Trophoblast cell (in vitro differentiated cells and primary cell): ENCODE data around the gene CRADD.
"Not testable (repeated sequence)": the region's sequence is repeated elsewhere in the genome, so short reads cannot be mapped to it uniquely, and the experiment has no call there.

Source experiments
- DNase-seq, 2 donors: peaks; one replicate each; pipeline ENCODE4 v3.0.0-alpha.2; 2016
- H2AFZ ChIP-seq: 2 replicates; pipeline ENCODE4 v1.6.1; 2013; ENCODE audit warnings: low read length, moderate library complexity, mild to moderate bottlenecking; ENCODE audit not compliant: insufficient read depth, poor library complexity
- H2AK5ac ChIP-seq: 2 replicates; pipeline ENCODE4 v1.6.1; 2013; ENCODE audit warnings: mild to moderate bottlenecking, low read length
- H2BK120ac ChIP-seq: 2 replicates; pipeline ENCODE4 v1.6.1; 2013; ENCODE audit warnings: low read length, mild to moderate bottlenecking, moderate library complexity; ENCODE audit not compliant: insufficient read depth, poor library complexity
- H2BK12ac ChIP-seq: 2 replicates; pipeline ENCODE4 v1.6.1; 2013; ENCODE audit warnings: mild to moderate bottlenecking, low read length, moderate library complexity
- H2BK5ac ChIP-seq: 2 replicates; pipeline ENCODE4 v1.6.1; 2013; ENCODE audit warnings: low read length, low read depth, moderate library complexity, mild to moderate bottlenecking; ENCODE audit not compliant: poor library complexity
- H3K14ac ChIP-seq: 2 replicates; pipeline ENCODE4 v1.6.1; 2013; ENCODE audit warnings: mild to moderate bottlenecking, low read length
- H3K18ac ChIP-seq: 2 replicates; pipeline ENCODE4 v1.6.1; 2013; ENCODE audit warnings: mild to moderate bottlenecking, low read length
- H3K23ac ChIP-seq: 2 replicates; pipeline ENCODE4 v1.6.1; 2013; ENCODE audit warnings: low read length
- H3K27ac ChIP-seq: 2 replicates; pipeline ENCODE4 v1.5.1; 2013; ENCODE audit warnings: low read depth, mild to moderate bottlenecking, inconsistent platforms, low read length, moderate library complexity
- H3K27me3 ChIP-seq: 2 replicates; pipeline ENCODE4 v1.6.1; 2013; ENCODE audit warnings: inconsistent platforms, mild to moderate bottlenecking, low read length, moderate library complexity; ENCODE audit not compliant: insufficient read depth
- H3K36me3 ChIP-seq, 2 experiments: 1 replicate in 1 of 2; 2 replicates in 1 of 2; pipeline ENCODE4 v1.6.1; 2013; ENCODE audit warnings: low read length in 2 of 2, mild to moderate bottlenecking in 2 of 2, moderate library complexity in 1 of 2; ENCODE audit not compliant: insufficient read depth in 2 of 2, control insufficient read depth in 1 of 2
- H3K4ac ChIP-seq: 2 replicates; pipeline ENCODE4 v1.6.1; 2013; ENCODE audit warnings: low read depth, mild to moderate bottlenecking, low read length, moderate library complexity
- H3K4me1 ChIP-seq, 2 experiments: 1 replicate in 1 of 2; 2 replicates in 1 of 2; pipeline ENCODE4 v1.6.1; 2013; ENCODE audit warnings: low read length in 2 of 2, mild to moderate bottlenecking in 2 of 2, moderate library complexity in 1 of 2; ENCODE audit not compliant: insufficient read depth in 2 of 2, control insufficient read depth in 1 of 2
- H3K4me2 ChIP-seq: 2 replicates; pipeline ENCODE4 v1.6.1; 2013; ENCODE audit warnings: inconsistent platforms, mild to moderate bottlenecking, low read length, moderate library complexity
- H3K4me3 ChIP-seq: 2 replicates; pipeline ENCODE4 v1.5.1; 2013; ENCODE audit warnings: mild to moderate bottlenecking, low read depth, low read length, inconsistent platforms
- H3K79me1 ChIP-seq: one replicate; pipeline ENCODE4 v1.6.1; 2013; ENCODE audit warnings: low read length
- H3K79me2 ChIP-seq: 2 replicates; pipeline ENCODE4 v1.6.1; 2013; ENCODE audit warnings: low read length, mild to moderate bottlenecking; ENCODE audit not compliant: control insufficient read depth, insufficient read depth, poor library complexity
- H3K9ac ChIP-seq: 2 replicates; pipeline ENCODE4 v1.6.1; 2013; ENCODE audit warnings: mild to moderate bottlenecking, low read length
- H3K9me3 ChIP-seq: 2 replicates; pipeline ENCODE4 v1.6.1; 2013; ENCODE audit warnings: low read depth, mild to moderate bottlenecking, control low read depth, inconsistent platforms, low read length; ENCODE audit not compliant: insufficient read depth
- H4K12ac ChIP-seq: 2 replicates; pipeline ENCODE4 v1.6.1; 2013; ENCODE audit warnings: low read depth, mild to moderate bottlenecking, low read length, moderate library complexity
- H4K8ac ChIP-seq: 2 replicates; pipeline ENCODE4 v1.6.1; 2013; ENCODE audit warnings: low read depth, mild to moderate bottlenecking, low read length, moderate library complexity
- H4K91ac ChIP-seq: one replicate; pipeline ENCODE4 v1.6.1; 2013; ENCODE audit warnings: low read depth, mild to moderate bottlenecking, low read length, moderate library complexity
- WGBS: extraction: QIAGEN DNeasy Blood & Tissue Kit; methylation state at CpG from one replicate; pipeline ENCODE4 v1.1.7; 2013; ENCODE audit warnings: missing lambda C conversion rate; ENCODE audit not compliant: insufficient read length, insufficient coverage; ENCODE audit errors: extremely low coverage; 5-methylcytosine and 5-hydroxymethylcytosine counted together

The CRADD gene

GRCh38 chr12:93638095-93638494 lies 39.1 kb upstream of the CRADD start:
- Histone ChIP-seq H3K4ac (no peak overlapping the region), H2BK120ac (no peak overlapping the region), H3K36me3 (no peaks in the 10 kb centered on the region), H3K79me2 (no peaks in the 10 kb centered on the region), H3K9ac (no peak overlapping the region), H3K14ac (no peak overlapping the region), H3K9me3 (no peaks in the 10 kb centered on the region), H4K12ac (no peak overlapping the region), H2BK5ac (no peak overlapping the region), H3K23ac (no peak overlapping the region), H4K8ac (no peak overlapping the region), H3K79me1 (no peaks in the 10 kb centered on the region), H3K4me2 (no peak overlapping the region), H3K27ac (no peak overlapping the region), H4K91ac (no peak overlapping the region), H3K18ac (no peak overlapping the region), H3K4me3 (no peak overlapping the region), H2BK12ac (no peak overlapping the region), H3K27me3 (no peaks in the 10 kb centered on the region), H2AK5ac (no peak overlapping the region), H3K4me1 (peaks cover 0 to 2% of the 10 kb centered on the region in 2 experiments), H2AFZ (no peak overlapping the region)
- no peak for DNase-seq
- WGBS = no CpG with 5 or more reads among the region's 2 CpGs

GRCh38 chr12:93638954-93639353 lies 38.2 kb upstream of the CRADD start:
- Histone ChIP-seq H2BK120ac (no peak overlapping the region), H3K27ac (no peak overlapping the region), H3K27me3 (no peaks in the 10 kb centered on the region), H3K4me3 (no peak overlapping the region), H3K18ac (no peak overlapping the region), H2AK5ac (no peak overlapping the region), H3K36me3 (no peaks in the 10 kb centered on the region), H3K4me1 (peaks cover 0 to 2% of the 10 kb centered on the region in 2 experiments), H4K12ac (no peak overlapping the region), H3K79me1 (no peaks in the 10 kb centered on the region), H4K8ac (no peak overlapping the region), H4K91ac (no peak overlapping the region), H3K79me2 (no peaks in the 10 kb centered on the region), H3K23ac (no peak overlapping the region), H2BK5ac (no peak overlapping the region), H3K14ac (no peak overlapping the region), H3K4ac (no peak overlapping the region), H2AFZ (no peak overlapping the region), H3K4me2 (no peak overlapping the region), H2BK12ac (no peak overlapping the region), H3K9me3 (no peaks in the 10 kb centered on the region), H3K9ac (no peak overlapping the region)
- WGBS = no CpG with 5 or more reads among the region's 6 CpGs
- DNase-seq = no peak

- H2BK120ac ChIP-seq = no peak overlapping the region
- no CpG with 5 or more reads among the region's 2 CpGs for WGBS
- no peaks in the 10 kb centered on the region for H3K9me3 ChIP-seq
- H3K18ac ChIP-seq = no peak overlapping the region
- H3K23ac ChIP-seq = no peak overlapping the region
- peaks cover 0 to 2% of the 10 kb centered on the region in 2 experiments for H3K4me1 ChIP-seq
- H4K8ac ChIP-seq = no peak overlapping the region
- H2BK12ac ChIP-seq = no peak overlapping the region
- H3K79me1 ChIP-seq = no peaks in the 10 kb centered on the region
- H2AK5ac ChIP-seq = no peak overlapping the region
- no peak overlapping the region for H3K9ac ChIP-seq
- H3K27ac ChIP-seq = no peak overlapping the region
- H3K4me3 ChIP-seq = no peak overlapping the region
- no peak overlapping the region for H3K4ac ChIP-seq
- H3K4me2 ChIP-seq = no peak overlapping the region
- H3K36me3 ChIP-seq = no peaks in the 10 kb centered on the region
- H4K12ac ChIP-seq = no peak overlapping the region
- H4K91ac ChIP-seq = no peak overlapping the region
- no peak overlapping the region for H3K14ac ChIP-seq
- H3K79me2 ChIP-seq = no peaks in the 10 kb centered on the region
- DNase-seq = no peak
- H2AFZ ChIP-seq = no peak overlapping the region
- no peaks in the 10 kb centered on the region for H3K27me3 ChIP-seq
- H2BK5ac ChIP-seq = no peak overlapping the region
Measured at GRCh38 chr12:93639406-93639805, 37.8 kb upstream of the CRADD start.

- H3K14ac ChIP-seq, H3K27ac ChIP-seq, H3K23ac ChIP-seq, H2BK12ac ChIP-seq, H3K4me2 ChIP-seq, H3K79me2 ChIP-seq, H2BK5ac ChIP-seq, H3K4me3 ChIP-seq, H2BK120ac ChIP-seq, H3K27me3 ChIP-seq, H3K9ac ChIP-seq, H2AK5ac ChIP-seq, H3K36me3 ChIP-seq, H3K4ac ChIP-seq, H4K8ac ChIP-seq, DNase-seq, H4K91ac ChIP-seq, H3K79me1 ChIP-seq, H3K4me1 ChIP-seq, H4K12ac ChIP-seq, H2AFZ ChIP-seq, H3K18ac ChIP-seq, H3K9me3 ChIP-seq: not testable (repeated sequence)
- WGBS = no CpG with 5 or more reads among the region's 26 CpGs
Measured at GRCh38 chr12:93641380-93641779, 35.8 kb upstream of the CRADD start.
